Measurements from ENCODE around the gene NPAS3.

NPAS3 gene

GRCh38 chr14:33564774-33565630 is 626.3 kb downstream of the NPAS3 start:
- DNase-seq = no peak

- no peak for DNase-seq
Observed at GRCh38 chr14:33566082-33566481, 627.4 kb downstream of the NPAS3 start.

GRCh38 chr14:33567023-33567728 is 628.5 kb downstream of the NPAS3 start:
- DNase-seq = no peak

GRCh38 chr14:33567731-33568130 is 629.1 kb downstream of the NPAS3 start:
- no peak for DNase-seq

- no peak for DNase-seq
Observed at GRCh38 chr14:33568935-33569579, 630.4 kb downstream of the NPAS3 start.

GRCh38 chr14:33569821-33570687 is 631.4 kb downstream of the NPAS3 start:
- no peak for DNase-seq

- DNase-seq = no peak
Observed at GRCh38 chr14:33570694-33571310, 632.1 kb downstream of the NPAS3 start.

- DNase-seq = no peak
Observed at GRCh38 chr14:33573301-33573880, 634.7 kb downstream of the NPAS3 start.

GRCh38 chr14:33576014-33576413 is 637.3 kb downstream of the NPAS3 start:
- no peak for DNase-seq

- no peak for DNase-seq
Observed at GRCh38 chr14:33578461-33579216, 640.0 kb downstream of the NPAS3 start.

GRCh38 chr14:33580231-33580749 is 641.6 kb downstream of the NPAS3 start:
- no peak for DNase-seq

- DNase-seq = no peak
Observed at GRCh38 chr14:33580841-33581240, 642.2 kb downstream of the NPAS3 start.

- no peak for DNase-seq
Observed at GRCh38 chr14:33584697-33585096, 646.0 kb downstream of the NPAS3 start.

GRCh38 chr14:33586806-33587205 is 648.1 kb downstream of the NPAS3 start:
- DNase-seq = no peak

GRCh38 chr14:33587791-33588190 is 649.1 kb downstream of the NPAS3 start:
- DNase-seq = no peak

- no peak for DNase-seq
Observed at GRCh38 chr14:33588771-33589170, 650.1 kb downstream of the NPAS3 start.

- DNase-seq = no peak
Observed at GRCh38 chr14:33589334-33589733, 650.7 kb downstream of the NPAS3 start.

- no peak for DNase-seq
Observed at GRCh38 chr14:33590891-33591630, 652.4 kb downstream of the NPAS3 start.

- DNase-seq = no peak
Observed at GRCh38 chr14:33592297-33592696, 653.6 kb downstream of the NPAS3 start.
